ENCODE results near the gene FILIP1L.

The FILIP1L gene

GRCh38 chr3:99947356-99947755 lies 166.9 kb downstream of the FILIP1L start:
- H3K4me2 ChIP-seq (ENCODE audit: low read length), result no peak overlapping the region
- H2AFZ ChIP-seq, result peak overlapping the region; percentile 12
- no peaks in the 10 kb centered on the region for H3K9me3 ChIP-seq (ENCODE audit: control insufficient read depth, low read length)
- H3K79me2 ChIP-seq, result no peaks in the 10 kb centered on the region
- no peaks in the 10 kb centered on the region for H3K27me3 ChIP-seq (ENCODE audit: control insufficient read depth, insufficient read depth, low read length)
- H3K4me3 ChIP-seq (ENCODE audit: low read depth, low read length), result no peak overlapping the region
- H3K9ac ChIP-seq, result no peak overlapping the region
- no peak for TF ChIP-seq CTCF (IDR thresholded peaks at IDR 0.05)
- H3K4me1 ChIP-seq, result peaks cover 3% of the 10 kb centered on the region
- no peak overlapping the region for H3K27ac ChIP-seq
- no peaks in the 10 kb centered on the region for H3K36me3 ChIP-seq (ENCODE audit: control insufficient read depth, insufficient read depth, low read length)

- H3K27me3 ChIP-seq (ENCODE audit: control insufficient read depth, insufficient read depth, low read length), result no peaks in the 10 kb centered on the region
- peak overlapping the region; percentile 56 for H2AFZ ChIP-seq
- H3K4me2 ChIP-seq (ENCODE audit: low read length), result no peak overlapping the region
- H3K36me3 ChIP-seq (ENCODE audit: control insufficient read depth, insufficient read depth, low read length), result no peaks in the 10 kb centered on the region
- H3K4me3 ChIP-seq (ENCODE audit: low read depth, low read length), result no peak overlapping the region
- no peaks in the 10 kb centered on the region for H3K9me3 ChIP-seq (ENCODE audit: control insufficient read depth, low read length)
- no peaks in the 10 kb centered on the region for H3K79me2 ChIP-seq
- H3K9ac ChIP-seq, result no peak overlapping the region
- no peak overlapping the region for H3K27ac ChIP-seq
- peaks cover 3% of the 10 kb centered on the region for H3K4me1 ChIP-seq
- no peak for TF ChIP-seq CTCF (IDR thresholded peaks at IDR 0.05)
Measured at GRCh38 chr3:99945328-99945995, 168.8 kb downstream of the FILIP1L start.

- H3K9ac ChIP-seq, result no peak overlapping the region
- no peak overlapping the region for H3K27ac ChIP-seq
Measured at GRCh38 chr3:99943931-99944761, 170.2 kb downstream of the FILIP1L start.

GRCh38 chr3:99941211-99941610 lies 173.1 kb downstream of the FILIP1L start:
- Histone ChIP-seq H3K4me1 (peaks cover 12% of the 10 kb centered on the region), H3K36me3 (ENCODE audit: control insufficient read depth, insufficient read depth, low read length) (no peaks in the 10 kb centered on the region), H3K4me2 (ENCODE audit: low read length) (no peak overlapping the region), H3K4me3 (ENCODE audit: low read depth, low read length) (no peak overlapping the region), H3K79me2 (no peaks in the 10 kb centered on the region), H3K9ac (no peak overlapping the region), H3K27me3 (ENCODE audit: control insufficient read depth, insufficient read depth, low read length) (no peaks in the 10 kb centered on the region), H3K9me3 (ENCODE audit: control insufficient read depth, low read length) (no peaks in the 10 kb centered on the region), H2AFZ (no peak overlapping the region), H3K27ac (no peak overlapping the region)
- no peak for TF ChIP-seq CTCF (IDR thresholded peaks at IDR 0.05)

More at GRCh38 chr3:99943931-99944761, 170.2 kb downstream of the FILIP1L start:
- no peak overlapping the region for H3K4me3 ChIP-seq (ENCODE audit: low read depth, low read length)
- no peak for TF ChIP-seq CTCF (IDR thresholded peaks at IDR 0.05)
- H3K36me3 ChIP-seq (ENCODE audit: control insufficient read depth, insufficient read depth, low read length), result no peaks in the 10 kb centered on the region
- no peak overlapping the region for H3K4me2 ChIP-seq (ENCODE audit: low read length)
- H3K9me3 ChIP-seq (ENCODE audit: control insufficient read depth, low read length), result no peaks in the 10 kb centered on the region
- H2AFZ ChIP-seq, result no peak overlapping the region
- H3K27me3 ChIP-seq (ENCODE audit: control insufficient read depth, insufficient read depth, low read length), result no peaks in the 10 kb centered on the region
- H3K79me2 ChIP-seq, result no peaks in the 10 kb centered on the region
- peaks cover 7% of the 10 kb centered on the region for H3K4me1 ChIP-seq

Measured in parathyroid adenoma (tissue), 2 donors.